ENCODE data around the gene RSAD2. TPM values are rescaled to one million over a fixed set of nuclear protein-coding genes. Genes with fewer than 3 reads are reported as not detected.

The RSAD2 gene
- total and polyA plus RNA-seq, 2 donors (not counting 1 experiment from before 2014, with no cell fraction given), result 0.17 to 1.7 TPM

DNA sequence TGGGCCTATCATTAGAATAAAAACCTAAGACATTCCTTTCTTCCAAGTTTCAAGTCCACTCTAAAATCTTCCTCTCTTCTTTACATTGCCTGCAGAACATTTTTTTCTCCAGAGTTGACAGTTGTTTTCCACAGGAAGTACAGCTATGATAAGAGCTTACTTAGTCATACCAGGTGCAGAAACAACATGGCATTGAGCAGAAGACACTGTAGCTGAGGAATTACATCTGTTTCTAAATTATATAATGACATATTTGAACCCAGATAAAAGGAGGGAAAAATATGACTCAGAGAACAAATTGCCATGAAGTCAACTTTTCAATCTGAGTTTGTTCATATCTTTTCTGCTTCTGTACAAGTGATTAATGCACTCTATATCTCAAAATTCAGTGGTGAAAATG, 42.1 kb upstream of the RSAD2 start:
- Histone ChIP-seq H3K4me2 (ENCODE audit: extremely low read depth, insufficient read depth, low read length) (no peak overlapping the region), H3K27me3 (ENCODE audit: control insufficient read depth, insufficient read depth, low read length) (no peaks in the 10 kb centered on the region), H2AFZ (ENCODE audit: low read length) (no peak overlapping the region), H3K27ac (ENCODE audit: insufficient read depth, low read length) (no peak overlapping the region), H3K4me3 (replicated peaks in 1 of 4; ENCODE audit: control extremely low read depth in 1 of 4, insufficient read depth in 1 of 4, low read depth in 3 of 4, low read length in 4 of 4) (no peak overlapping the region), H3K36me3 (ENCODE audit: control insufficient read depth, insufficient read depth, low read length) (no peaks in the 10 kb centered on the region), H3K79me2 (ENCODE audit: control insufficient read depth, insufficient read depth, low read length) (no peaks in the 10 kb centered on the region), H4K20me1 (ENCODE audit: control insufficient read depth, extremely low read depth, insufficient read depth, low read length) (no peaks in the 10 kb centered on the region), H3K4me1 (ENCODE audit: control insufficient read depth, extremely low read depth, insufficient read depth, low read length) (no peaks in the 10 kb centered on the region), H3K9ac (ENCODE audit: insufficient read depth, low read length) (no peak overlapping the region), H3K9me3 (ENCODE audit: control insufficient read depth, insufficient read depth, low read depth, low read length) (no peaks in the 10 kb centered on the region)
- TF ChIP-seq, protein P1, sequence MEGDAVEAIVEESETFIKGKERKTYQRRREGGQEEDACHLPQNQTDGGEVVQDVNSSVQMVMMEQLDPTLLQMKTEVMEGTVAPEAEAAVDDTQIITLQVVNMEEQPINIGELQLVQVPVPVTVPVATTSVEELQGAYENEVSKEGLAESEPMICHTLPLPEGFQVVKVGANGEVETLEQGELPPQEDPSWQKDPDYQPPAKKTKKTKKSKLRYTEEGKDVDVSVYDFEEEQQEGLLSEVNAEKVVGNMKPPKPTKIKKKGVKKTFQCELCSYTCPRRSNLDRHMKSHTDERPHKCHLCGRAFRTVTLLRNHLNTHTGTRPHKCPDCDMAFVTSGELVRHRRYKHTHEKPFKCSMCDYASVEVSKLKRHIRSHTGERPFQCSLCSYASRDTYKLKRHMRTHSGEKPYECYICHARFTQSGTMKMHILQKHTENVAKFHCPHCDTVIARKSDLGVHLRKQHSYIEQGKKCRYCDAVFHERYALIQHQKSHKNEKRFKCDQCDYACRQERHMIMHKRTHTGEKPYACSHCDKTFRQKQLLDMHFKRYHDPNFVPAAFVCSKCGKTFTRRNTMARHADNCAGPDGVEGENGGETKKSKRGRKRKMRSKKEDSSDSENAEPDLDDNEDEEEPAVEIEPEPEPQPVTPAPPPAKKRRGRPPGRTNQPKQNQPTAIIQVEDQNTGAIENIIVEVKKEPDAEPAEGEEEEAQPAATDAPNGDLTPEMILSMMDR (conservative IDR thresholded peaks at IDR 0.05 in 1 of 2, IDR thresholded peaks at IDR 0.05 in 1 of 2; ENCODE audit: low read depth in 1 of 2, low read length in 2 of 2), result no peak
- TF ChIP-seq EZH2 (IDR thresholded peaks at IDR 0.05; ENCODE audit: low read length, missing control alignments), result no peak
- DNase-seq (ENCODE audit: low read depth in 2 of 2), result peak in 1 of 2 donors; percentile 72

DNA sequence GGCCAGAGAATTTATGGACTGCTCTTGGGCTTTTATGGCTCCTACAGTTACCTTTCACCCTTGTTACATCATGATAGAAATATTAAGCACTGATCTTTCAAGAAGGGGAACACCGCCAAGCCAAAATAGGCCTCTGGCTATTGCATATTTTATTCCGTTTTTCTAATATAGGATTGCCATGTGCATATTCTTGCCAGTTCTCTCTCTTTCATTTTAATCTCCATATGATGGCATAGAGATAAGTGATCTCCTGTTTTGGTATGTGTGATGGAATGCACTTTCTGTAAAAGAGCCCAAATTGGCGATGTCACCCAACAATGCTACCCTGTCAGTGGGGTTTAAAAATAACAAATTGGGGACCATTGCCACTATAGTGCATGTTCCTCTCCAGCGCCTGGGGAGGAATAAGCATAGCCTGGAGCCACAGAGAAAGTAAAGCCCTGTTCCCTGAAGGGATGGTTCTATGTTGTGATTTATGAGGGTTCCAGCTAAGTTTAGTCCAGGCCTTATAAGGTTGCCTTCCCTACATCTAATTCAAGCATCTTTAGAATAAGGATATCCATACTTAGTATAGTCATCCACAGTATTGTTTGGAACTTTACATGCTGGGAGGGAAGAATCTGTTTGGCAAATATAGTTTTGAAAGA, 38.8 kb upstream of the RSAD2 start:
- Histone ChIP-seq H2AFZ (ENCODE audit: low read length) (no peak overlapping the region), H3K4me3 (replicated peaks in 1 of 4; ENCODE audit: control extremely low read depth in 1 of 4, insufficient read depth in 1 of 4, low read depth in 3 of 4, low read length in 4 of 4) (no peak overlapping the region), H3K4me1 (ENCODE audit: control insufficient read depth, extremely low read depth, insufficient read depth, low read length) (no peaks in the 10 kb centered on the region), H3K36me3 (ENCODE audit: control insufficient read depth, insufficient read depth, low read length) (no peaks in the 10 kb centered on the region), H3K9me3 (ENCODE audit: control insufficient read depth, insufficient read depth, low read depth, low read length) (no peaks in the 10 kb centered on the region), H3K9ac (ENCODE audit: insufficient read depth, low read length) (no peak overlapping the region), H3K4me2 (ENCODE audit: extremely low read depth, insufficient read depth, low read length) (no peak overlapping the region), H3K27me3 (ENCODE audit: control insufficient read depth, insufficient read depth, low read length) (no peaks in the 10 kb centered on the region), H3K27ac (ENCODE audit: insufficient read depth, low read length) (no peak overlapping the region), H4K20me1 (ENCODE audit: control insufficient read depth, extremely low read depth, insufficient read depth, low read length) (no peaks in the 10 kb centered on the region), H3K79me2 (ENCODE audit: control insufficient read depth, insufficient read depth, low read length) (no peaks in the 10 kb centered on the region)
- TF ChIP-seq, protein P1 (conservative IDR thresholded peaks at IDR 0.05 in 1 of 2, IDR thresholded peaks at IDR 0.05 in 1 of 2; ENCODE audit: low read depth in 1 of 2, low read length in 2 of 2), result no peak
- no peak for TF ChIP-seq EZH2 (IDR thresholded peaks at IDR 0.05; ENCODE audit: low read length, missing control alignments)
- DNase-seq (ENCODE audit: low read depth in 2 of 2), result no peak

DNA sequence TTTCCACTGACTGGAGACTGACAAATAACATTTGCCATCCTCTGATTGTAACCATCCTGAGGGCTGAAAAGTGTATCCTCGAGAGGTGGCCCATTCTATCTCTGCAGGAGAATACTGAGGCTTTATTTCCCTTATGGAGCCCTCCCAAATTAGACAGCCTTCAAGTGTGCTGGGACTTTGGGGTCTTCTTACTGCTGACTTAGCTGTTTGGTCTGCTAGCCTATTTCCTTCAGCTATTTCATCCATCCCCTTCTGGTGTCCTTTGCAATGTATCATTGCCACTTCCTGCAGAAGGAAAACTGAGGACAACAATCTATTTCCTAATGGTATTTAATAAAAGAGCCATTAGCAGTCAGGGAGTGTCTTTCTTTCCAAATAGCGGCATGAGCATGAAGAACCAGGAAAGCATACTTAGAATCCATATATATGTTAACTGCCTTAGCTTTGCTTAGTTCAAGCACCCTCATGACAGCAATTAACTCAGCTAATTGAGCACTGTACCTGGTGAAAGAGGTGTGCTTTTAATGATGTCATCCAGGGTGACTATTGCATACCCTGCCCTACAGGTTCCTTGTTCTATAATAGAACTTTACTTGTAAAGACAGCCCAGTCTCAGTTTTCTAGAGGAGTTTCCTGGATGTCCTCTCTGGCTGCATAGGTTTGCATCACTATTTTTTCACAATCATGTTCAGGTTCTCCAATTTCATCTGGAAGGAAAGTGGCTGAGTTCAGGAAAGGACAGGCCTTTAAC, 35.9 kb upstream of the RSAD2 start:
- no peaks in the 10 kb centered on the region for H3K79me2 ChIP-seq (ENCODE audit: control insufficient read depth, insufficient read depth, low read length)
- TF ChIP-seq, protein P1 (conservative IDR thresholded peaks at IDR 0.05 in 1 of 2, IDR thresholded peaks at IDR 0.05 in 1 of 2; ENCODE audit: low read depth in 1 of 2, low read length in 2 of 2), result no peak
- TF ChIP-seq EZH2 (IDR thresholded peaks at IDR 0.05; ENCODE audit: low read length, missing control alignments), result no peak
- no peaks in the 10 kb centered on the region for H3K9me3 ChIP-seq (ENCODE audit: control insufficient read depth, insufficient read depth, low read depth, low read length)
- H3K27me3 ChIP-seq (ENCODE audit: control insufficient read depth, insufficient read depth, low read length), result no peaks in the 10 kb centered on the region
- no peaks in the 10 kb centered on the region for H4K20me1 ChIP-seq (ENCODE audit: control insufficient read depth, extremely low read depth, insufficient read depth, low read length)
- H2AFZ ChIP-seq (ENCODE audit: low read length), result no peak overlapping the region
- H3K36me3 ChIP-seq (ENCODE audit: control insufficient read depth, insufficient read depth, low read length), result no peaks in the 10 kb centered on the region
- no peak for DNase-seq (ENCODE audit: low read depth in 2 of 2)
- H3K4me1 ChIP-seq (ENCODE audit: control insufficient read depth, extremely low read depth, insufficient read depth, low read length), result no peaks in the 10 kb centered on the region
- H3K27ac ChIP-seq (ENCODE audit: insufficient read depth, low read length), result no peak overlapping the region
- no peak overlapping the region for H3K4me2 ChIP-seq (ENCODE audit: extremely low read depth, insufficient read depth, low read length)
- H3K4me3 ChIP-seq (replicated peaks in 1 of 4; ENCODE audit: control extremely low read depth in 1 of 4, insufficient read depth in 1 of 4, low read depth in 3 of 4, low read length in 4 of 4), result no peak overlapping the region
- no peak overlapping the region for H3K9ac ChIP-seq (ENCODE audit: insufficient read depth, low read length)
